ENCODE data around the gene TREML1.

Gene TREML1, protein sequence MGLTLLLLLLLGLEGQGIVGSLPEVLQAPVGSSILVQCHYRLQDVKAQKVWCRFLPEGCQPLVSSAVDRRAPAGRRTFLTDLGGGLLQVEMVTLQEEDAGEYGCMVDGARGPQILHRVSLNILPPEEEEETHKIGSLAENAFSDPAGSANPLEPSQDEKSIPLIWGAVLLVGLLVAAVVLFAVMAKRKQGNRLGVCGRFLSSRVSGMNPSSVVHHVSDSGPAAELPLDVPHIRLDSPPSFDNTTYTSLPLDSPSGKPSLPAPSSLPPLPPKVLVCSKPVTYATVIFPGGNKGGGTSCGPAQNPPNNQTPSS

DNA sequence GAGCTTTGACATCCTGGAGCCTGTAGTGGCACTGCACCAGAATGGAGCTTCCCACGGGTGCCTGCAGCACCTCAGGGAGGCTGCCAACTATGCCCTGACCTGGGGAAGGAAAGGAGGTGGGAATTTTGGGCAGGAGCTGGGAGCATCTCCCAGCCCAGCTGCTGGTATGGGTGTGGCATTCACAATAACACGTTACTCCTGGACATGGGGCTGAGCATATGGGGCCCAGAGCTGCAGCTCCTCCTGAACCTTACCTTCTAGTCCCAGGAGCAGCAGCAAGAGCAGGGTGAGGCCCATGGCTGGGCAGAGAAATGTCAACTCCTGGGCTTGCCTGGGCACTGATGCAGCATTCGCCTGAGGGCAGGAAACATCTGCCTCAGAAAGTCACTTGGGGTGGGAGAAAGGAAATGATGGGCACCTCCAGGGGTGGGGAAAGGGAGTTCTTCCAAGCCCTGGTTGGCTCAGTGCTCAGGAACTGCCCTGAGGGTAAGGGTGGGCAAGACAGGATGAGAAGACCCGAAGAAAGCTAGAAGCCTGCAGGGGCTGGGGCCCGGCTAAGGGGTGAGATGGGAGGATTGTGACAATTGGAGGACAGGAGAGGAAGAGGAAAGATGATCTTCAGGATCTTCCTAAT, at the start of gene TREML1:
Gene TREML1, minus strand, starts transcription at position 356 of the 634 bp plus-strand sequence. Its CDS starts 59 bp downstream, at position 297.
- no peak within 1 kb of the TSS for H3K4me3 ChIP-seq (ENCODE audit: low read depth, low read length)
- TF ChIP-seq, protein P1, sequence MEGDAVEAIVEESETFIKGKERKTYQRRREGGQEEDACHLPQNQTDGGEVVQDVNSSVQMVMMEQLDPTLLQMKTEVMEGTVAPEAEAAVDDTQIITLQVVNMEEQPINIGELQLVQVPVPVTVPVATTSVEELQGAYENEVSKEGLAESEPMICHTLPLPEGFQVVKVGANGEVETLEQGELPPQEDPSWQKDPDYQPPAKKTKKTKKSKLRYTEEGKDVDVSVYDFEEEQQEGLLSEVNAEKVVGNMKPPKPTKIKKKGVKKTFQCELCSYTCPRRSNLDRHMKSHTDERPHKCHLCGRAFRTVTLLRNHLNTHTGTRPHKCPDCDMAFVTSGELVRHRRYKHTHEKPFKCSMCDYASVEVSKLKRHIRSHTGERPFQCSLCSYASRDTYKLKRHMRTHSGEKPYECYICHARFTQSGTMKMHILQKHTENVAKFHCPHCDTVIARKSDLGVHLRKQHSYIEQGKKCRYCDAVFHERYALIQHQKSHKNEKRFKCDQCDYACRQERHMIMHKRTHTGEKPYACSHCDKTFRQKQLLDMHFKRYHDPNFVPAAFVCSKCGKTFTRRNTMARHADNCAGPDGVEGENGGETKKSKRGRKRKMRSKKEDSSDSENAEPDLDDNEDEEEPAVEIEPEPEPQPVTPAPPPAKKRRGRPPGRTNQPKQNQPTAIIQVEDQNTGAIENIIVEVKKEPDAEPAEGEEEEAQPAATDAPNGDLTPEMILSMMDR (IDR thresholded peaks at IDR 0.05; ENCODE audit: control insufficient read depth, extremely low read depth, insufficient read depth): no peak
- no peak for DNase-seq (ENCODE audit: low read depth)

DNA sequence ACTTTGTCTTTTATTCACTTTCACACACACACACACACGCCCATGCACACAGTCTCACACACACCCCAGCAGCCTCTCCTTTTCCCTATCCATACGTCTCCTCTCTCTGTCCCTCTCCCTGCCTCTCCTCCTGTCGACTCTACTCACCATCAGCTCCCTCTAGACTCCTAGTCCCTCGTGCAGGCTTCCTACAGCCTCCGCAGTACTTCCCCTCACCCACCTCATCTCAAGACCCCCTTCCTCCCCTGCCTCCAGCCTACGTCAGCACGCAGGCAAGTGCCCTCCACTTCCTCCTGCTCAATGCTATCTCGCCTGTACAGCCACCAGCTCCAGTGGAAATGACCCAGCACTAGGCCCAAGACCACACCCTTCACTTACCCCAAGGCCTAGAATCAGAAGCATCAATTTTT, 47.6 kb upstream of the TREML1 start:
- no peak overlapping the region for H3K4me3 ChIP-seq (ENCODE audit: low read depth, low read length)
- TF ChIP-seq, protein P1 (IDR thresholded peaks at IDR 0.05; ENCODE audit: control insufficient read depth, extremely low read depth, insufficient read depth): no peak
- no peak for DNase-seq (ENCODE audit: low read depth)

DNA sequence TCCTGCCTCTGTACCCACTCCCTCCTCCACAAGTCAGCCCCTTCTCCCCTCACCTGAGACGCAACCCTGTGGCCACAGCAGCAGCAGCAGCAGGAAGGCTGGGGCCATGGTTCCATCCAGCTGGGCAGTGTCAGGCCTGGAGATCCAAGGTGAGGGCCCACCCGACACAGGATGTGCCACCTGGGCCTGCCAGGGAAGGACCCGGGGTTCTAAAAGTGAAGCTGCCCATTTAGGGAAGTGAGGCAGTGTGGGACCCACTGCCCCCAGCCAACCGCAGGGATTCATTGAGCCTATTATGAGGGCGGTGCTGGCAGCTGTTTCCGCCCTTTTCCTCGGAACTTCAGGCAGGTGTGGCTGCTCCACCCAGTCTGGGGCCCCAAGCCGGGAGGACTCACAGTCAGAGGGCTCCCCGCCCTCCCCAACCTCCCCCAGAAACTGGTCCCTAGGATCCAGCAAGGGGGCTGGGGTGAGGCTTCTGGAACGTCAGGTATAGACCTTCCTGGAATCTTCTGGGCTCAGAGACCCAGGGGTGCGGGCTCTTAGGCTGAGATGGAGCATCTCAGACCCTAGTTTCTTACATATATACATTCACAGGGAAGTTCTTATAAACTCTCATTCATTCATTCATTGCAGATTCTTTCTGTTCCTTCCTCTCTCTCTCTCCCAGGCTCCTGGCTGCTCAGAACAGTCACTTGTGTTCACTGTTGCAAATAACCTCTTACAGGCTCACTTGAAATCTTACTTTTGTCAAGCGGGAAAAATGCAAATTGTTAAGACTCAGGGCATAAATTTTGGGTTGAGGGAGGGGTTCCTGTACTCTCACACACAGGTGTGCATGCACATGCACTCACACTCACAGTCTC, 47.0 kb upstream of the TREML1 start, which contains the start of gene TREML2:
Gene TREML2, minus strand, starts transcription at position 249 of the 863 bp plus-strand sequence. Its CDS starts 141 bp downstream, at position 108.
- TF ChIP-seq, protein P1 (IDR thresholded peaks at IDR 0.05; ENCODE audit: control insufficient read depth, extremely low read depth, insufficient read depth): no peak
- no peak within 1 kb of the TSS for H3K4me3 ChIP-seq (ENCODE audit: low read depth, low read length)
- DNase-seq (ENCODE audit: low read depth): no peak

DNA sequence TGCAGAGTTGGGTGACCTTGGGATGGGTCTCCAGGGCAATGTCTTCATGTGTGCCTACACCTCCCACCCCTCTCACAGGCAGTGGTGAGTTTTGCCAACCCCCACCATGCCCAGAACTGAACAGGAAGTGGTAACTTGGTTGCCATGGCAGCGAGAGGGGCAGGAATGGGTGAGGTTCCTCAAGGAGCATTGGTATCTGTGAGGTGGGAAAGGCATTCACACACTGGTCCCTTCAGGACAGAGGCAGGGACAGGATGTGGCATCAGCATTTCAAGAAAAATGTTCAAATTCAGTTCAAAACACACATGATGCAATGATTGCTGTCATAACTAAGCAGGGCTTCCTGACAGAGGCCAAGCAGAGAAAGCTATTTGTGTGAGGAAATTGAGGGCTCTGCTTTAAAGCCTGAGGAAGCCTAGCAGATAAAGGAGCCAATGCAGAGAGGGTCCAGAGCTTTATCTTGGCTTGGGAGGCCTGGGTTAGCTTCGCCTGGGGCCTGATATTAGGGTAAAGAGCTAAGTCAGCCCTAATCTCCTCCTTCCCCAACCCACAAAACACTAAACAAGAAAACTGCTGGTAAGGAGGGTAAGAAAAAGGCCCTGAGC, 46.3 kb upstream of the TREML1 start:
- no peak for DNase-seq (ENCODE audit: low read depth)
- no peak overlapping the region for H3K4me3 ChIP-seq (ENCODE audit: low read depth, low read length)
- TF ChIP-seq, protein P1 (IDR thresholded peaks at IDR 0.05; ENCODE audit: control insufficient read depth, extremely low read depth, insufficient read depth): no peak

DNA sequence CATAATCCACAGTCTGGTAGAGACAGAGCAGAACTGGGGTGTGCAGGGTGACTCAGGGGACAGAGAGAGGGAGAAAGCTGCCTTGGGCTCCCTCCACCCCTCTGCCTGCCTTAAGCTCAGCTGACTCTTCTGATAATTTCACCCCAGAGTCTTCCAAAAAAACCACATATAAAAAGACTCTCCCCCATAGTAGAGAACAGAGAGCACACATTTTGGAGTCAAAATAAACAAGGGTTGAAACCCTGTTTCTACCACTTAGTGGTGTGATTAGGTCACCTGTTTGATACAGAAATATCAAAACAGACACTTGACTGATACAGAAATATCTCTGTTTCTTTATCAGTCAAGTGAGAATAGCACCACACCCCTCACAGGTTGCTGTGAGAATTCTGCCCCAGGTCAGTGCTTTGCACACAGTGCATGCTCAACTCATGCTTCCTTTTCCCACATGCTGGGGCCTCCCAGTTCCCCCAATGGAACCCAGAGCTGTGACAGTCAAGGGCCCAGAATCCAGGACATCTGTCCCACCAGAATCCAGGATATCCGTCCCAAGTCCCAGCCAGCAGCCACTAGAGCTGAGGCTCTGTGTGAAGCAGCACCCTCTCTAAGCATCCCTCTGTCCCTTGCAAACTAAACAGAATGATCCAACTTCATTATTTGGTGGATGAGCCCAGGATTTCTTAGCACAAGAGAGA, 45.6 kb upstream of the TREML1 start:
- no peak for DNase-seq (ENCODE audit: low read depth)
- TF ChIP-seq, protein P1 (IDR thresholded peaks at IDR 0.05; ENCODE audit: control insufficient read depth, extremely low read depth, insufficient read depth): no peak
- H3K4me3 ChIP-seq (ENCODE audit: low read depth, low read length): no peak overlapping the region

DNA sequence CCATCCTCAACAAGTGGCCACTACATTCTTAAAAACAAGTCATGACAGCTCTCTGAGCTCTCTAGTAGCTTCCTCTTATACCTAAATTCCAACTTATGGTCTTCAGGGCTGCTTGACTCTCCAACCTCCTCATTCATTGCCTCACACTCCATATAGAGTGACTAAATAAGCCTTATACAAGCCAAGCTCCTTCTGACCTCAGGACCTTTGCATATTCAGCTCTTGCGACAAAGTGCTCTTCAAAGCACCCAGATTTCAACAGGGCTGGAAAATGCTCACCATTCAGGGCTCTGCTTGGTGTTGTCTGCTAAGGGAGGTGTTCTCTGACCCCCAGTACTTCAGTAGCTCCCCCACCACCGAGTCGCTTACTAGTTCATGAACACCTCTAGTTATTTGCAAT, 43.1 kb upstream of the TREML1 start:
- TF ChIP-seq, protein P1 (IDR thresholded peaks at IDR 0.05; ENCODE audit: control insufficient read depth, extremely low read depth, insufficient read depth): no peak
- H3K4me3 ChIP-seq (ENCODE audit: low read depth, low read length): no peak overlapping the region
- no peak for DNase-seq (ENCODE audit: low read depth)

Measured in LNCaP clone FGC (cell line).